ENCODE measurements around the gene SH3YL1.

The SH3YL1 gene

DNA sequence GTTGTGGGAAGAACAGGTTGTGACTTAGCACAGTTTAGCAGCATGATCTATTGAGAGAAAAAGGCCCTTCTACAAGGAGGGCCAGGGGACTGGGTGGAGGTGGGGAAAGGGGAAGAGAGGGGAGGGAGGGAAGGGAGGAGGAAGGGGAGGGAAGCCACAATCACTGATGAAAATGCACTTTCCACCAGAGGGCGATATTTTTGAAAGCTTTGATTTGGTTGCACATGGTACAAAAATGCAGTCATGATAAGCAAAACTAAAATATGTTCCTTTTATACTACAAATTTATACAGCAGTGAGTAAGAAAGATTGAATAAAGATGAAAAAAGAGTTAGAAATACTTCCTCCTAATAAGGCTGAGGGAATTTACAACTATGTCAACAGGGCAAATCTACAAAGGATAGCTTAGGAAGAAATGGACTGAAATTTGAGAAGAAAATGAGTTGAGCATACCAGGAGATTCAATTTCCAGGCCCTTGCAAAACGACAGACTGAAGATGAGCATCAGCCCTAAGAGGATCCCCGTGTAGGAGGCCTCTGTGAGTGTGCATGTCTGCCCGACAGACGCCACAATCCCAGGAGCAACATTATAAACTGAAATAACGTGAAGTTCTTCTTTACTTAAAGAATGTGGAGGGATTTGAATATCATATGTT lies 17.2 kb downstream of the SH3YL1 start:
- Histone ChIP-seq H3K9me2 (replicated peaks; ENCODE audit: insufficient read depth, low read length) (no peaks in the 10 kb centered on the region), H4K20me1 (ENCODE audit: insufficient read depth, low read length) (no peaks in the 10 kb centered on the region), H3K4me3 (ENCODE audit: low read length) (no peak overlapping the region), H3K79me2 (ENCODE audit: low read length) (no peaks in the 10 kb centered on the region), H3F3A (ENCODE audit: insufficient read depth, low read length) (no peaks in the 10 kb centered on the region), H3K9me3 (replicated peaks; ENCODE audit: insufficient read depth, low read length) (no peaks in the 10 kb centered on the region), H3K4me2 (ENCODE audit: low read depth, low read length) (no peak overlapping the region), H3K4me1 (ENCODE audit: low read length) (no peaks in the 10 kb centered on the region), H3K27me3 (replicated peaks; ENCODE audit: insufficient read depth, low read length) (no peaks in the 10 kb centered on the region), H2AFZ (ENCODE audit: low read length) (no peak overlapping the region), H3K27ac (ENCODE audit: low read length) (no peak overlapping the region), H3K36me3 (replicated peaks; ENCODE audit: insufficient read depth, low read length) (no peaks in the 10 kb centered on the region), H3K9ac (ENCODE audit: low read length) (no peak overlapping the region)
- no peak for TF ChIP-seq EZH2 (optimal IDR thresholded peaks at IDR 0.05; ENCODE audit: low read depth, low read length)
- TF ChIP-seq, protein P1, sequence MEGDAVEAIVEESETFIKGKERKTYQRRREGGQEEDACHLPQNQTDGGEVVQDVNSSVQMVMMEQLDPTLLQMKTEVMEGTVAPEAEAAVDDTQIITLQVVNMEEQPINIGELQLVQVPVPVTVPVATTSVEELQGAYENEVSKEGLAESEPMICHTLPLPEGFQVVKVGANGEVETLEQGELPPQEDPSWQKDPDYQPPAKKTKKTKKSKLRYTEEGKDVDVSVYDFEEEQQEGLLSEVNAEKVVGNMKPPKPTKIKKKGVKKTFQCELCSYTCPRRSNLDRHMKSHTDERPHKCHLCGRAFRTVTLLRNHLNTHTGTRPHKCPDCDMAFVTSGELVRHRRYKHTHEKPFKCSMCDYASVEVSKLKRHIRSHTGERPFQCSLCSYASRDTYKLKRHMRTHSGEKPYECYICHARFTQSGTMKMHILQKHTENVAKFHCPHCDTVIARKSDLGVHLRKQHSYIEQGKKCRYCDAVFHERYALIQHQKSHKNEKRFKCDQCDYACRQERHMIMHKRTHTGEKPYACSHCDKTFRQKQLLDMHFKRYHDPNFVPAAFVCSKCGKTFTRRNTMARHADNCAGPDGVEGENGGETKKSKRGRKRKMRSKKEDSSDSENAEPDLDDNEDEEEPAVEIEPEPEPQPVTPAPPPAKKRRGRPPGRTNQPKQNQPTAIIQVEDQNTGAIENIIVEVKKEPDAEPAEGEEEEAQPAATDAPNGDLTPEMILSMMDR (IDR thresholded peaks at IDR 0.05; ENCODE audit: low read length) = peak; percentile 46
- DNase-seq = peak; percentile 45

DNA sequence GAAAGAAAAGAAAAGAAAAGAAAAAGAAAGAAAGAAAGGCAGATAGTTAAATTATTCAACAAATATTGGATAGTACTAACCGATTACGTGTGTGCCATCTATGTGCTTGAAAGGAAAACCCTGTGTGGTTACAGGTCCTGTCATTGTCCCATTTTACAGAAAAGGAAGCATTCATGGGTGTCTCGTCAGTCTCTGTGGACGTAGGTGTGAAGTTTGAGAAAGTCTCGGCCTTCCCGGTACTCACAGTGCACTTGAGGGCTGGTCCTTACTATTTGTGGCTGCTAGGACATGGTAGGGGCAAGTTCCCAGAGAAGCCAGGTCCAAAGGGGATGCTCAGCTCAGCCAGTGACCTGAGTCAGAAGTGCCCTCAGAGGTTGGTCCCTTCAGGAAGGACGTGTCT lies 19.3 kb downstream of the SH3YL1 start:
- Histone ChIP-seq H3K9me3 (replicated peaks; ENCODE audit: insufficient read depth, low read length) (no peaks in the 10 kb centered on the region), H3K36me3 (replicated peaks; ENCODE audit: insufficient read depth, low read length) (no peaks in the 10 kb centered on the region), H3K79me2 (ENCODE audit: low read length) (no peaks in the 10 kb centered on the region), H3K4me1 (ENCODE audit: low read length) (no peaks in the 10 kb centered on the region), H3F3A (ENCODE audit: insufficient read depth, low read length) (no peaks in the 10 kb centered on the region), H3K4me3 (ENCODE audit: low read length) (no peak overlapping the region), H3K27ac (ENCODE audit: low read length) (no peak overlapping the region), H3K9ac (ENCODE audit: low read length) (no peak overlapping the region), H3K4me2 (ENCODE audit: low read depth, low read length) (no peak overlapping the region), H3K9me2 (replicated peaks; ENCODE audit: insufficient read depth, low read length) (no peaks in the 10 kb centered on the region), H4K20me1 (ENCODE audit: insufficient read depth, low read length) (no peaks in the 10 kb centered on the region), H2AFZ (ENCODE audit: low read length) (no peak overlapping the region), H3K27me3 (replicated peaks; ENCODE audit: insufficient read depth, low read length) (no peaks in the 10 kb centered on the region)
- TF ChIP-seq EZH2phosphoT487 (IDR thresholded peaks at IDR 0.05; ENCODE audit: low read length) = no peak
- TF ChIP-seq, protein P1 (IDR thresholded peaks at IDR 0.05; ENCODE audit: low read length) = no peak
- no peak for TF ChIP-seq EZH2 (optimal IDR thresholded peaks at IDR 0.05; ENCODE audit: low read depth, low read length)
- no peak for DNase-seq

DNA sequence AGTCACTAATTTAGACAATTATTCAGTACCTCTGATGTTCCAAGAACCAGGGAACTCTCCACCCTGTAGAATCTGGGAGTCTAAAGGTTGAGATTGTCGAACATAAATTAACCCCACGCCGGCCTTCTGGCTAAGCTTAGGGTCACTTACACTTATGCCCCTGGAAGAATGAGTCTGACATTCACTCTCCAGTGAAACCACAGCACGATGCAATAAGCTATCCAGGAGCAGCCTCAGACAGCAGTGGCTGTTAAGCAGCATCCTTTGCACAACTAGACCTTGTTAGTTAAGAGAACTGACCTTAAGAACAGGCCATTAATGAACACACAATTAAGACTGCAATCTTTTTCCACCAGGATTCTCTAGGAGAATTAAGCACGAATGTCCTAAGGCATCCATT lies 25.0 kb downstream of the SH3YL1 start:
- Histone ChIP-seq H4K20me1 (ENCODE audit: insufficient read depth, low read length) (no peaks in the 10 kb centered on the region), H3K79me2 (ENCODE audit: low read length) (no peaks in the 10 kb centered on the region), H3K4me1 (ENCODE audit: low read length) (no peaks in the 10 kb centered on the region), H3K27me3 (replicated peaks; ENCODE audit: insufficient read depth, low read length) (no peaks in the 10 kb centered on the region), H3K4me2 (ENCODE audit: low read depth, low read length) (no peak overlapping the region), H3K27ac (ENCODE audit: low read length) (no peak overlapping the region), H3K9me2 (replicated peaks; ENCODE audit: insufficient read depth, low read length) (no peaks in the 10 kb centered on the region), H2AFZ (ENCODE audit: low read length) (no peak overlapping the region), H3F3A (ENCODE audit: insufficient read depth, low read length) (no peaks in the 10 kb centered on the region), H3K4me3 (ENCODE audit: low read length) (no peak overlapping the region), H3K36me3 (replicated peaks; ENCODE audit: insufficient read depth, low read length) (no peaks in the 10 kb centered on the region), H3K9ac (ENCODE audit: low read length) (no peak overlapping the region), H3K9me3 (replicated peaks; ENCODE audit: insufficient read depth, low read length) (no peaks in the 10 kb centered on the region)
- TF ChIP-seq EZH2phosphoT487 (IDR thresholded peaks at IDR 0.05; ENCODE audit: low read length) (no peak), EZH2 (optimal IDR thresholded peaks at IDR 0.05; ENCODE audit: low read depth, low read length) (no peak)
- TF ChIP-seq, protein P1 (IDR thresholded peaks at IDR 0.05; ENCODE audit: low read length) = no peak
- DNase-seq = no peak

Measured in MM.1S (cell line).